ENCODE data around the gene SLCO2B1.

DNA sequence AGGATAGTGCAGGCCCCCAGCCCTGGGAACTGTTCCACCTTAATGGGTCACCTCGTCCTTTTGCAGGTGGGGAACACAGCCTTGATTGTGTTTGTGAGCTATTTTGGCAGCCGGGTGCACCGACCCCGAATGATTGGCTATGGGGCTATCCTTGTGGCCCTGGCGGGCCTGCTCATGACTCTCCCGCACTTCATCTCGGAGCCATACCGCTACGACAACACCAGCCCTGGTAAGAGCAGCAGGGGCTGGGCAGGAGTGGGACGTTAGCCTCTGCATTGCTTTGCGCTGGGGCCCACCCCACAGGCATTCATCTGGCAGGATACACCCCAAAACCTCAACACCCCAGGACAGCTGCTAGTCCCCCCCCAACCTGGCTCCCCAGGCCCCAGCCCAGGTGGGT, 14.8 kb downstream of the SLCO2B1 start:
- TF ChIP-seq GATA2 (IDR thresholded peaks at IDR 0.05; ENCODE audit: low read depth, low read length) = no peak
- TF ChIP-seq GATA3 (IDR thresholded peaks at IDR 0.05; ENCODE audit: low read depth, low read length) = no peak
